ENCODE measurements around the gene CLIC5.

DNA sequence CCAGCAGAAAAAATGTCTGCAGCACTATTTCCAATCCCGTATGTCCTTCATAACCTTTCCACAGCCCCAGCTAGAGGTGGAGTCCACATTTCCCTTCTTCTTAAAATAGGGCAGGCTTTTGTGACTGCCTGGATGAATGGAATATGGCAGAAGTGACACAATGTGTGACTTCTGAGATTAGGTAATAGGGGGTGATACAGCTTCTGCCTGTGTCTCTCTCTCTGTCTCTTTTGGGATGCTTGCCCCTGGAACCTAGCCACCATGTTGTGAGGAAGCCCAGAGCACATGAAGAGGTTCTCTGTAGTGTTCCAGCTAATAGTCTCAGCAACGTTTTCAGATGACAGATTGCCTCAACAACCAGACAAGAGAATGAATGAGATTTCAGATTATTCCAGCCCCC lies 51.4 kb downstream of the CLIC5 start:
- TF ChIP-seq, protein P1, sequence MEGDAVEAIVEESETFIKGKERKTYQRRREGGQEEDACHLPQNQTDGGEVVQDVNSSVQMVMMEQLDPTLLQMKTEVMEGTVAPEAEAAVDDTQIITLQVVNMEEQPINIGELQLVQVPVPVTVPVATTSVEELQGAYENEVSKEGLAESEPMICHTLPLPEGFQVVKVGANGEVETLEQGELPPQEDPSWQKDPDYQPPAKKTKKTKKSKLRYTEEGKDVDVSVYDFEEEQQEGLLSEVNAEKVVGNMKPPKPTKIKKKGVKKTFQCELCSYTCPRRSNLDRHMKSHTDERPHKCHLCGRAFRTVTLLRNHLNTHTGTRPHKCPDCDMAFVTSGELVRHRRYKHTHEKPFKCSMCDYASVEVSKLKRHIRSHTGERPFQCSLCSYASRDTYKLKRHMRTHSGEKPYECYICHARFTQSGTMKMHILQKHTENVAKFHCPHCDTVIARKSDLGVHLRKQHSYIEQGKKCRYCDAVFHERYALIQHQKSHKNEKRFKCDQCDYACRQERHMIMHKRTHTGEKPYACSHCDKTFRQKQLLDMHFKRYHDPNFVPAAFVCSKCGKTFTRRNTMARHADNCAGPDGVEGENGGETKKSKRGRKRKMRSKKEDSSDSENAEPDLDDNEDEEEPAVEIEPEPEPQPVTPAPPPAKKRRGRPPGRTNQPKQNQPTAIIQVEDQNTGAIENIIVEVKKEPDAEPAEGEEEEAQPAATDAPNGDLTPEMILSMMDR (IDR thresholded peaks at IDR 0.05; ENCODE audit: insufficient read depth, low read depth, low read length): no peak
- no peak for TF ChIP-seq EZH2 (IDR thresholded peaks at IDR 0.05; ENCODE audit: insufficient read depth, low read length)

Data from astrocyte (in vitro differentiated cells and primary cell).